H7 (cell line): ENCODE data around the gene ROPN1. TPM values are rescaled to one million over a fixed set of nuclear protein-coding genes. Genes with fewer than 3 reads are reported as not detected.

ENCODE experiments used
- total RNA-seq: library from RNA; depleted of rRNA; stranded (reverse); fragments of >200 nt; shearing (Covaris generic); gene quantifications from 2 replicates; pipeline ENCODE4 v1.2.3, GENCODE V29; 2014; rRNA removed

The ROPN1 gene
- total RNA-seq, 1 experiment from 2014 or later = not detected

Other genes with a start within 250 kb of the ROPN1 start
- gene MYLK, start 107.8 kb downstream of the ROPN1 start, total RNA-seq = 3.1 and 4.6 TPM in 2 replicates
- gene CCDC14, start 30.9 kb downstream of the ROPN1 start, total RNA-seq = 34.2 and 36.1 TPM in 2 replicates
- gene KALRN, start 41.2 kb upstream of the ROPN1 start, total RNA-seq = 4.1 and 5.1 TPM in 2 replicates